Activated naive CD8-positive, alpha-beta T cell treated with anti-CD3 and anti-CD28 coated beads, Interleukin-2, amount 50 U/mL, for 16 hours (primary cell): ENCODE results near the gene CPB2.

Experiments
- DNase-seq: peaks from one replicate; pipeline ENCODE4 v3.0.0-alpha.2; 2020; ENCODE audit warnings: low read depth, low spot score

Gene CPB2

DNA sequence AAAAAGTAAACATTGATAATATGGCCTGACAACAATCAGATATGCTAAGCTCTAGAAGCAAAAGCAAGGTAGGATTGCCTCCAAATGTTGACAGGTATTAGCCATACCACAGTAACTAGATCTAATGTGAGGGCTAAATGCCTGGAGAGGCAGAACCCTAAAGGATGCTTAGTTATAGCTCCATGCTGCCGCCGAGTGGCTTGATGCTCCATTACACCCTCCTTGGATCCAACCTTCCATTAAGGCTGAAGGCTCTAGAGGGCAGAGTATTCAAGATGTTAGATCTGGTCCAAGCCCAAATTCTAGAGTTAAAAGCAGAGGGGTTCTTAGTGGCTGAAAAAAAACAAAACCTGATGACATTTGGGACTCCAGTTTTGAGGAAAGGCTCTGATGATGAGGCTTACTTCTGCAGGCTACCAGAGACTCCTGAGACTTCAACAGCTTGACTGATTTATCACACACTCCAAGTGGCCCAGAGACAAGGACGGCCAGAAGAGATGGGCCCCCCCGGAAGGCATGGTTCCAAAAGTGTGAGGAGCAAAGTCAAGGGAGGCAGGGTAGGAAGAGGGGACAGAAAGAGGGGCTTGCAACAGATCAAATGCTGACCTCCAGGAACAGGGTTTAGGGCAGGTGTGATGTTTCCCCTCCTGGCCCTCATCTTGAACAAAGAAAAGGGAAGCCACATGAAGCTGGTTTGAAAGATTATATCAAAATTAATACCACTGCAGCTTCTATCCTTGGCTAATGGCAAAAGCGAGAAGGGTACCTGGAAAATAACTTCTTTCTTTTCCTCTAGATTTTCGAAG, 21.9 kb upstream of the CPB2 start:
- peak; percentile 18 for DNase-seq

DNA sequence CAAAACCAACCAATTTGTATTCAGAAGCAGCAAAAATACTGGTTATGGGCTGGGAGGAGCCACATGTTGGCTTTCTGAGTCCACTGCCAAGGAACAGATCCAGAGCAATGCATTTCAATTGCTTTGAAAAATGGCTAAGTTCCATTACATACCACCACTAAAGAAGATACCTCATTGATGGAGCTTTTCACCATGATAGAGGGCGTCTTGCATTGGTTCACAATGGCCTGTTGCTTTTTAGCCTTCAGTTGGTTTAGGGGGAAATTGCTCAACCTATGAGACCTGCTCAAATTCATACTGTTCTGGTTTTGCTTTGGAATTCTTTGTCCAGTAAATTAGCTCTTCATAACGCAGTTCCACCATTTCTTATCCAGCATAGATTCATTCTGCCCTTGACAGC, 21.2 kb upstream of the CPB2 start:
- DNase-seq, result no peak

DNA sequence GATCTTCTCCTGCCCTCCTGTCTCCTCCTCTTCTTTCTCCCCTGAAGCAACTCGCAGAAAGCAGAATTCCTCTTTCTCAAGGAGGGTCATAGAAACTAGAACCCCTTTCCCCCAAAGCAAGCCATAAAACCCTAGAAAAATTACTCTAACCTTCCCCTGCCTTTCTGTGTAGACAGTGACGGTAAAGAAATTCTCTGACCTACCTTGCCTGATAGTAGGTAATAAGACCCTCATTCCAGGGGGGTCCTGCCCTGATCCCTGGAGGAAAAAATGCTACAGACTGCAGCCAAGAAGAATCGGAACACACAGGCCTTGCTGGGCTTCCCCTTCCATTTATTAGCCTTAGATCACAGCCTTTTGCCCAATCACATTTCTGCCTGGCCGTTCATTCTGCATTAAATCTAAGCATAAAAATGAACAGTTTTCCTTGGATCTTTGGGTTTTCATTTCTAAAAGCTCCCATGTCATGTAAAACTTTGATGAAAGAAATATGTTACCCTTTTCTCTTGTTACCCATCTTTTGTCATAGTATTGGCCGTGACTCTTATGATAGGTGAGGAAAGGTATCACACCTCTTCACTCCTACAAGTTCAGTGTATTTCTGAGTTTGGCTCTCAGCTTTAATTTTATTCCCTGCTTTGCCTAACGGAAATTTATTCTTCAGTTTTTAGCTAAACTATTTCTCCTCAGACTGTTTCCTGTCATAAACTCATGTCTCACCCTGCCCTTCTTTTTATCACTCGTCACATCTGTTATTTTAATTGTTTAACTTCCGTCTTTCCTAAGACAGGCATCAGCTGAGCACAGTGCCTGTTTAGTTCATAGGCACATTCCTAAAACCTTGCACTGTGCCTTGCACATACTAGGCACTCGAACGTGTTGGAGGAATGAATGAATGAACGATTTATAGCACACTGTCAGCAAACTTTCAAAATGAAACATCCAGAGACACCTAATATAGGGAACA, 20.4 kb upstream of the CPB2 start:
- DNase-seq, result no peak

DNA sequence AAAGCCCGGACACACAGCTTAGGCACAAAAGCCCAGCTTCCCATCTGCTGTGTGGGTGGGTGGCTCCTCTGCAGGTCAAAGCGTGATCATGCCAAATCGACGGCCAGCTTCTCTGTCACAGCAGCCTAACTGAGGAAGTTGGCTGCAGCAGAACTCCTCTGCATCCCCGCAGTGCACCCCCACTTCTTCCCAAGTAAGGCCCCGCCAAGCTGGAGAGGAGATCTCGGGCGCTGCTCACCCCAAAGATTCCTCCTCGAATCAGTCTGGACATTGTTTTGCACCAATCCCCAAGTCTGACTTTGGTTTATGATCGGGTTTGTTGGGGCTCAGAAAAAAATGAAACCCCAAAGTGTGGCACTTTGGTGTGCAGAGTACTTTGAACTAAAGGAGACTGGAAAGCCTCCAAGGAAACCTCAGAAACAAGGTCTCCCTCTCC, 19.7 kb upstream of the CPB2 start:
- DNase-seq, result no peak

DNA sequence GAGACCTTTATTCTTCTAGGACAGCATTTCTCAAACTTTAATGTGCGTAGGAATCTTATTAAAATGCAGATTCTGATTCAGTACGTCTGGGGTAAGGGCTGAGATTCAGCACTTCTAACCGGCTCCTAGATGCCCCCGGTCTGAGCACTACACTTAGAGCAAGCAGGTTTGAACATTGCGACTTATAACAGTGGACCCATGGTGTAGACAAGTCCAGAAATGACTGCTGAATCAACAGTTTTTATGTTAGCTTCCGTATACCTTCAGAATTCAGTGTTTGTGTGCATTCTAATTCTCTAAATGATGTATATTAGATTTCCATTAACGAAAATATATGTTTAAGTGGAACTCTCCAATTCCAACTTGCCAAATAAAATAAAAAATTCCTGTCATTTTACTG, 17.5 kb upstream of the CPB2 start:
- DNase-seq, result no peak

DNA sequence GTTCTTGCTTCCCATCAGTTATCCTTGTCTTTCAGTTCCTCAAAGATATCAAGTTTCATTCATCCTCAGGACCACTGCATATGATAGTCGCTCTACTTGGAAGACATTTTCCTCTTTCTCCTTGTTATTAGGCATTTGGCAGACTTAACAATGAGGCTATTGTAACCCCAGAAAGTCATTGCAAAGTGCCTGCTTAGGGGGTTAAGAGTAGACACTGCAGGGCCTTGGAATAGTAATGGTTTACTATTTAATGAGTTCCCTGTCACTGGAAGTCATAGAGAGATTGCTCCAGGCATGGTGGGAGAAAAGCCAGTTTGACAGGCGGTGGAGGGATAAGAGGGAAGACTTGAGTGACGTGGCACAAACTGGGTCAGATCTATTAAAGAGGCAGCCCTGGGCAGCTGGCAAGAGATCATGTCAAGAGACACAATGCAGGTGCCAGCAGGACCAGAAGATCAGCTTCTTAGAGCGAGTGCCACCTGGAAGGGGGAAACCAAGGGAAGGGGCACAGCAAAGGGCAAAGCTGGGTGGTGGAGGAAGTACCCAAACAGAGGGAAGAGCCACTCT, 16.8 kb upstream of the CPB2 start:
- no peak for DNase-seq

DNA sequence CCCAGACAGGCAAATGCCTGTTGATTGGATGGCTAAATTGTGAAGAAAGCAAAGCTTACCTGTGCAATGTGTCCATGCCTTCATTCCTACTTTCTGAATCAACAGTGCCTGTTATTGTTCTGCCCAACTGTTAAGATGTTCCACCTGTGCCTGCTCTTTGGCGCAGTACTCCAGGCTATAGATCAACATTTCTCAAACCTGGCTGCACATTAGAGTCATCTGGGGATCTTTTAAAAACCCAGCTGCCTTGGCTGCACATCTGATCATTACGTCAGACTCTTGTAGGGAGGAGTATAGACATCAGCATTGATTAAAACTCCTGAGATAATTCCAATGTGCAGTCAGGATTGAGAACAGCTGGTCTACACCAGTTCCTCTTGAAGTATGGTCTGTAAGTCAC, 16.2 kb upstream of the CPB2 start:
- no peak for DNase-seq

DNA sequence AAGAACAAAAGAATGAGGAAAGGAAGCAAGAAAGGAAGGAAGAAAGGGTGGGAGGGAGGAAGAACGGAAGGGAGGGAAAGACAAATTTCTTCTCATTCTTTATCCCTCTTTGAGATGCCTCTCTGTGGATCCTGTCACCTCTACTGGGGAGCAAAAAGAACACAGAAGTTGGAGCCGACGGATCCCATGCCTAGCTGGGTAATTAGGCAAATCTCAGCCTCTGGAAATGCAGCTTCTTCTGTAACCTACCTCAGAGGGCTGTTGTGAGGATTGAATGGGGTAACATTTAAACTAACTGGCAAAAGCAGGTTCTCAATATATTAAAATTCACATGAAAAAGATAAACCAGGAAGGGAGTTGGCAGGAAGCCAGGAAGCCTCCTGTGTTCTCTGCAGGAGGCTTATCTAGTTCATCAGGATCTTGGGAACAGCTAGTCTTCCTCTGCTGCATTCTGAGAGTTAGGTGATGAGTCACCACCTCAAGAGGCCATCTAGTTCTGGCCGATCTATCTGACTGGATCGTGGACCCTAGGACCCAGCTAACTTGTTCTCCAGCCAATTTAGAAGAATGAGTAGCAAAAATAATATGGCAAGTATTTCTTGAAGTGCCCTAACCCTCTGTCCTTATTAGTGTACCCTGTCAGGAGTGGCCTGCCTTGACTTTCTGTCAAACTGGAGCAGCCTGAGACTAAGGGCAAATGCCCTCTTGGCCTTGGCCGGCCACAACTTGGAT, 15.2 kb upstream of the CPB2 start:
- no peak for DNase-seq

DNA sequence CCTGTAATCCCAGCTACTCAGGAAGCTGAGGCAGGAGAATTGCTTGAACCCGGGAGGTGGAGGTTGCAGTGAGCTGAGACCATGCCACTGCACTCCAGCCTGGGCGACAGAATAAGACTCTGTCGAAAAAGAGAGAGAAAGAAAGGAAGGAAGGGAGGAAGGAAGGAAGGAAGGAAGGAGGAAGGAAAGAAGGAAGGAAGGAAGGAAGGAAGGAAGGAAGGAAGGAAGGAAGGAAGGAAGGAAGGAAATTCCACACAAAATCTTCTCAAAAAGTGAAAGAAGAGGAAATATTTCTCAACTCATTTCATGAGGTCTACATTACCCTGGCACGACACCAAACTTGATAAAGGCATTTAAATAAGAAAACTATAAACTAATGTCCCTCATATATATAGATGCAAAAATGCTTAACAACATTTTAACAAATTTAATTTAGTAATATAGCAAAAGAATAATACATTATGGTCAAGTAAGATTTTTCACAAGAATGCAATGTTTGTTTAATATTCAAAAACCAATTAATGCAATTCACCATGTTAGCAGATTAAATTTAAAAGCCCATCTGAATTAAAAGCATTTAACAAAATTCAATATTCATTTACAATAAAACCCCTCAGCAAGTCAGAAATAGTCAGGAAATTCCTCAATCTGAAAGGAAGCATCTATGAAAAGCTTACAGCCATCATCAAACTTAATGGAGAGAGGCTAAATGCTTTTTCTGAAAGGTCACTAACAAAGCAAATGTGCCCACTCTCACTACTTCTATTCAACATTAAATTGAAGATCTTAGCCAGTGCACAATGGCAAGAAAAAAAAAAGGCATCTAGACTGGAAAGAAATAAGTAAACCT, 12.0 kb upstream of the CPB2 start:
- no peak for DNase-seq

DNA sequence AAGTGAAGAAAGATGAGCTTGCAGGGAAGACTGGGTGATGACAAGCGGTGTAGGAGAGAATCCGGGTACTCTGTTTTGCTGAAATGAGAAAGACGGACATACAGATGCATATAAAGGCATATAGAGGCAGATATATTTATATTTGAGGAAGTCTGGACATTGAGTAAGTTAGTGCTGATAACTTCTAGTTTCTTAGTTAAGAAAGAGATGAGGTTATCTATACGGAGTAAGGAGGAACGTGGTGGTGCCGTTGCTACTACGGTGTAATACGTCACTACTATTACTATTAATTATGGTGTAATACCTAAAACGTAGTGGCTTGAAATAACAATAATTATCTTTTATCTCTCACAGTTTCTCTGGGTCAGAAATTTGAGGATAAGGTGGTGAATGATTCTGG, 9.8 kb upstream of the CPB2 start:
- DNase-seq, result no peak

DNA sequence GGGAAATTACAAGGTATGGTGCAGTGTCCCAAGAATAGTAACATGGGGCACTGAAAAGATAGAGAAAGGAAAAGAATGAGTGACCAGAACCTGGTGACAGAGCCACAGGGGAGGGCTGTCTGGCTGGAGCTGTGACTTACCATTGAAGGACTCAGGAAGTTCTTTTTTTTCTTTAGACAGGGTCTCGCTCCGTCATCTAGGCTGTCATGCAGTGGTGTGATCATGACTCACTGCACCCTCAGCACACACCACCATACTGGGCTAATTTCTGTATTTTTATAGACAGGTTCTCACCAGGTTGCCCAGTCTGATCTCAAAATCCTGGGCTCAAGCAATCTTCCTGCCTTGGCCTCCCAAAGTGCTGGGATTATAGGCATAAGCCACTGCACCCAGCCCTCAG, 8.8 kb upstream of the CPB2 start:
- DNase-seq, result no peak

DNA sequence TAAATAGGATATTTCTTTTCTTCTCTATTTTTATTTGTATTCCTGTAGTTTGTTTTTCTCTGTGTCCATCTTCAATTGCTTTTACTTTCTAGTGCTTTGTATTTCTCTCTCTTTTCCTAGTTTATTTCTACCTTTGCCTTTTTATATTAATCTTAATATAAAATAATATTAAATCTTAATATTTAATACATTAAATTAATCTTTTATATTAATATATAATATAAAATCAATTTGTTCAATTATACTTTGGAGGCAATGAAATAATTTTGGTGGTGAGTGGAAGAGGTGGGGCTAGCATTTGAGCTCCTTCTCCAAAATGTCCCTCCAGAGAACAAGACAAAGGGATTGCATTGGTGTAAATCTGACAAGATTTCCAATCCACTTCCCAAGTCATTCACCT, 6.3 kb upstream of the CPB2 start:
- no peak for DNase-seq

DNA sequence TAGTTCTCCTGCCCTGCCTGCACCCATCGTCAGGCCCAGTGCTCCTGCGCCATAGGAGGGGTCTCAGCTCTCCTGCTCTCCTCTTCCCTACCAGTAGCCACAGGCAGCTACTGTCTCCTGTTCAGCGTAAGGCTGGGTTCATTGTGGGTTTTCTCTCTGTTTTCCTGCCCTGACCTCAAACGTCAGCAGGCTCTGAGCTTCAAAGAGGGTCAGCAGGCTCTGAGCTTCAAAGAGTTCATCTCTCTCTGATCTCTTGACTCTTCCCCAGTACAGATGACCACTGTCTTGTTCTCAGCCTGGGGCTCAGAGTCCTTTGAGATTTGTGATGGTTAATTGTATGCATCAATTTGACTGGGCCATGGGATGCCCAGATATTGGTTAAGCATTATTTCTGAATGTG, 4.6 kb upstream of the CPB2 start:
- no peak for DNase-seq

DNA sequence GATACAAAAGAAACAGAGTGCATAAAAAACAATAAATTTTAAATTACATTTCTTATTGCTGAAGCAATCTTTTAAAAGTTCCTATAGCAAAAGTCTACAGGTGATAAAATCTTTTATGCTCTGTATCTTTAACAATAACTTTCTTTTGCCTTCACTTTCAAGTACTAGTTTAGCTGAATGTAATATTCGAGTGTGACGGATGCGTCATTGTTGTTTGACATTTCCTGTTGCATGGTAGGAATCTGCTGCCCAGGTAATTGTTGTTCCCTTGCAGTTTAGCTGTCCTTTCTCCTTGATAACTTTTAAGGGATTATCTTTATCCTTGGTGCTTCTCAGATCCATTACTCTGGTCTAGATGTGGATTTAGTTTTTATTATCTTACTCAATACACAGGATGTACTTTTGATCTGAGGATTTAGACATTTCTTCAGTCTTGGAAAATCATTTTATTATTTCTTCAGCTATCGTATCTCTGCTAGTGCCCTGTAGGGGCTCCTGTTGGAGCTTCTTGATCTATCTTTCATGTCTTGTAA, 2.1 kb upstream of the CPB2 start:
- DNase-seq, result no peak

DNA sequence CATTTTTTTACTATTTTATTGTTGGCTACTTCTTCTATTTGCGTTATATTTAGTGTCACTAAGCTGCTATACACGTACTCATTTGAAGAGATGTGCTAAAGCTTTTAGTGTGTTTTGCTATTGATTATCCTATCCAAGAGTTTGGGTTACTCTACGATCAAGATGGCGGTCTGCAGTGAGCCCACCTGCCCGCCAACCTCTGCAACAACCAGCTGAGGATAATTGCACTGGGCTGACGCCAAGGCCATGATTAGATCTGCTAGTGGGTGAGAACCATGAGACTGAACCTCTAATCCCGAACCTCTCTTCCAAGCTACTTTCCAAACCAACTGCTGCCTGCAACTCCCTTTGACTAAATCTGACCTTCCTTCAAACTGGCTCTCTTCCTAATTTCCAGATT, 1.8 kb downstream of the CPB2 start:
- DNase-seq, result no peak

DNA sequence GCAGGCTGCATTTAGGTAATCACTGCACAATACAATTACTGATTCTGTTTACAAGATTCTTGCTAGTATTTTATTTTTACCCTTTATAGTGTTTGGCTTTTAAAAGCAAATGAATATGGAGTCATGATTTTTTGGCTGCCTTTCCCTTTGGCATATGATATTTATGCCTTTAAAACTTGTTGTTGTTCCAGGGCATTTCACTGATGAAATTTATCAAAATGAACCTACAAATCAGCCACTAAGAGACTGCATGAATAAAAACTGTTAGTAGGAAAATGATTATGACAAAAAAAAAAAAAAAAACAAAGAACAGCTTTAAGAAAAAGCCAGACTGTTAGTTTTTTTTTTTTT, 2.6 kb downstream of the CPB2 start:
- no peak for DNase-seq

DNA sequence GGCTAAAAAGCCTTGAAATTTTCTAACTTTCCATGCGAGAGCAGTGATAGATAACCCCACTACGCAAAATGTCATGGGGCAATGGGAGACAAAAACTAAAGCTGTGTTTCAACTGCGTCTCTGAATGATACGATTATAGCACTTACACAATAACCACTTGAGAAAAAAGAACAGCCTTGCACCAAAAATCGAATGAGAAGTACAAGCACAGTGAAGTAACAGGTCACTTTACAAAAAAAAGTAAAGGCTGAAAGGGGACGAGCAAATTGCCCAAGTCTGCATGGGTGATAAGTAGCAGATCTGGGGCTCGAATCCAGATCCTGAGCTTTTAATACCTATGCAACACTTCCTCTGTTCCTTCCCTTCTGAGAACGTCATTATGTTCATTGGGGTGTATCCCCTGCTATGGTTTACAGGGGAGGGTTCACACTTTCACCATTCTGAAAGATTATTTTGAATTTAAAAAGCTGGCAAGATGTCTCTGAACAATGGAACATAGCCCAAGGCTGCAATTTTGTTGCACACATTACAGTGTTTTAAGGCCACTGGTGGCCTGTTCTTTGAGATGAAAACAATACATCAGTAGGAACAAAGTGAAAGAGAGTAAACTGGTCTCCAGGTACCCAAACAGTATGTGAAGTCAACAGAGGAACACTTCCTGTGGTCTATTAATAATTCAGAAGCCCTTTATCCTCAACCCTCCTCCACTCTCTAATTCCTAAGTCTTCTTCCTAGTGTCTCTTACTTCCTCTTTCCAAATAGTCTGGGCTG, 3.2 kb downstream of the CPB2 start:
- no peak for DNase-seq

DNA sequence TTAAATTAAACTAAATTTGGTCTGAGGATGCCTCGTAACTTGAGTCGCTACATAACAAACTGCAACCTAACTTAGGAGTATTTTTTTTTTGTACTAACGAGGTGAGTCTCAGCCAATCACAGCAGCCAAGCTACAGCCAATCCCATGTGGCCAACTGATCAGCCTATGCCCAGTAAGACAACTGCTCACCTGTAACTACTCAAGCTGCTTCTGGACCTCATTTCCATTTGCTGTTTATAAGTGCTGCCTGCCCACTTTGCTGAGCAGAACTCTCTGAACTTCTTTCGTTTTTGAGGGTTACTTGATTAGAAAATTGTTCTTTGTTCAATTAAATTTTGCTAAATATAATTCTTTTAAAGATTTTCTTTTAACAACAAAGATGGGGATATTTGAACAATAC, 3.8 kb downstream of the CPB2 start:
- DNase-seq, result no peak

DNA sequence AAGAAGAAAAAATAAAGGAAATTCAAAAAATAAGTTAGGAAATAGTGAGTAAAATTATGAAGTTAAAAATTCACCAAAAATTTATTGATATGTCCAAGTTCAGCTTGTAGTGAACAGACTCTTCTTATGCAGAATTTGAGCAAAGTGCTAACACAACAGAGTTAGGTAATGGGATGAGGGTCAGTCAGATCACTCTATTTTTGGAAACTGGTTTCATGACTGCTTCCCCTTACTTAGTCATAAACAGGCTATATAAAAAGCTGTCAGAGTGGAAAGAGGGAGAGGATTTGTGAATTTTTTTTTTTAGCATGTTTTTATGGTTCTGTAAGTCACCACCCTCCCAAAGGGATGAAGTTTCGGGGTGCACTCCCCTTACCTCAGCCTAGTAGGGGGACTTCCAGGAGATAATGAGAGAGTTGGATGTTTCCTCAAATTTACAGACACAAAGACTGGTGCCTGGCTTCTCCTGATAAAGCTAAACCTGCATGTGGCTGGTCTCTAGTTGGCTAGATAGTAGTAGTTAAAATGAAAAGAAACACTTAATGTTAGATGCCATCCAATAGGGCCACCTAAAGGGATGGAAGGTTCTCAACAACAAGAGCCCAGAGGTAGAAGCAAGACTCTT, 4.5 kb downstream of the CPB2 start:
- DNase-seq, result no peak
